Breast epithelium (tissue), 4 donors: ENCODE measurements around the gene AFAP1. TPM values are rescaled to one million over a fixed set of nuclear protein-coding genes. Genes with fewer than 3 reads are reported as not detected.
A peak's percentile ranks its signal among the peaks of the same experiment; 100 is the strongest.

Experiments used
- DNase-seq, 2 donors: peaks; one replicate each; pipeline ENCODE4 v3.0.0-alpha.2; 2019; ENCODE audit warnings: low spot score in 2 of 2
- H3K27ac ChIP-seq, 2 donors: fragments of 200-600 bp; sonication (generic) in 1 of 2; one replicate each; pipeline ENCODE4 v1.5.1; 2016 to 2019; ENCODE audit warnings: mild to moderate bottlenecking in 1 of 2
- H3K27me3 ChIP-seq, 2 donors: fragments of 200-600 bp; sonication (generic) in 1 of 2; one replicate each; pipeline versions ENCODE4 v1.5.1 to v1.6.0; 2017 to 2019; ENCODE audit warnings: control low read depth in 1 of 2, mild to moderate bottlenecking in 1 of 2
- H3K36me3 ChIP-seq: fragments of 200-600 bp; one replicate; pipeline ENCODE4 v1.5.1; 2019
- H3K4me1 ChIP-seq, 2 donors: fragments of 200-600 bp; sonication (generic); one replicate each; pipeline ENCODE4 v1.5.1; 2016 to 2019; ENCODE audit warnings: control low read depth in 1 of 2
- H3K4me3 ChIP-seq, 3 donors: fragments of 200-600 bp; sonication (generic); 1 replicate in 2 of 3; 2 replicates in 1 of 3; pipeline ENCODE4 v1.5.1; 2016 to 2019; ENCODE audit warnings: mild to moderate bottlenecking in 3 of 3, moderate library complexity in 2 of 3
- H3K9me3 ChIP-seq, 2 donors: fragments of 200-600 bp; sonication (generic) in 1 of 2; one replicate each; pipeline ENCODE4 v1.5.1; 2016 to 2019; ENCODE audit warnings: control low read depth in 1 of 2
- POLR2A ChIP-seq: fragments of 450-650 bp; IDR thresholded peaks from one replicate; pipeline ENCODE4 v1.6.1; 2016; ENCODE audit warnings: antibody characterized with exemption, mild to moderate bottlenecking, moderate library complexity
- POLR2AphosphoS5 ChIP-seq, 3 donors: sonication (generic); formaldehyde crosslinking; IDR thresholded peaks; one replicate each; pipeline ENCODE4 v1.6.1; 2017; ENCODE audit warnings: antibody characterized with exemption in 3 of 3
- intact Hi-C: fragments of 100-400 bp; cut with DNase I; formaldehyde crosslinking; loops from one replicate; pipeline ENCODE4 v1.15.1; 2023; ENCODE audit warnings: low total_unique reads
- total RNA-seq, 3 donors: library from RNA; depleted of rRNA; stranded (reverse); fragments of >200 nt; gene quantifications; one replicate each; pipeline ENCODE4 v1.1.0, GENCODE V29; 2016
- TF ChIP-seq, protein P1 (sequence below), 3 donors: fragments of 450-650 bp; IDR thresholded peaks; one replicate each; pipeline ENCODE4 v1.5.1; 2016 to 2017; ENCODE audit warnings: antibody characterized with exemption in 3 of 3, mild to moderate bottlenecking in 3 of 3, moderate library complexity in 3 of 3

AFAP1 gene
- total RNA-seq, 3 donors from 2014 or later, result 14.5 to 21.6 (median 16.6) TPM

DNA sequence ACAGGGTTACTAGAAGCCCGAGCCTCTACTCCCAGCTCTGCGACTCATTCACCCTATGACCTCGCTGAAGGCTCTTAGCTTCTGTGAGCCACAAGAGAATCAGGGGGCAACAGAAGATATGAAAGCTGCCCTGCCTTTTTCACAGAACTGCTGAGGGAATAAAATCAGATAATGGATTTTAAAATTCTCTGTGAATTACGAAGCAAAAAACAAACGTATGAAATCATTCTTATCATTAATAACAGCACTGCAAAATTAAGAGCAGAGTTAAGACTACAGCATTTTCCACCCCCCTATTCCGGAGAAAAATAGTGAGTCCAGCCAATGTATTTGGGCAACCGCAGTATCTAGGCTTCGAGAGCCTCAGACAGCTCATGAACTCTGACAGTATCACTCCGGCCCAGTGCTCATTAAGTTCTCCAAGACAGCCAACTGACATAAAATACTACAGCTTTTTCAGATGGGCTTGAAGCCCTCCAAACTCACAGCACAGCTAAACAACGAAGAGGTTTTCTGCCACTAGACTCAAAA is 33.4 kb downstream of the AFAP1 start:
- peak overlapping the region in 2 of 3 donors; percentile 14 to 41 for H3K4me3 ChIP-seq
- intact Hi-C loops, result no loop called here
- H3K4me1 ChIP-seq, result peaks cover 0 to 20% of the 10 kb centered on the region in 2 donors
- no peaks in the 10 kb centered on the region for H3K36me3 ChIP-seq
- TF ChIP-seq POLR2AphosphoS5 (IDR thresholded peaks at IDR 0.05), result no peak
- no peak for TF ChIP-seq POLR2A
- TF ChIP-seq, protein P1, sequence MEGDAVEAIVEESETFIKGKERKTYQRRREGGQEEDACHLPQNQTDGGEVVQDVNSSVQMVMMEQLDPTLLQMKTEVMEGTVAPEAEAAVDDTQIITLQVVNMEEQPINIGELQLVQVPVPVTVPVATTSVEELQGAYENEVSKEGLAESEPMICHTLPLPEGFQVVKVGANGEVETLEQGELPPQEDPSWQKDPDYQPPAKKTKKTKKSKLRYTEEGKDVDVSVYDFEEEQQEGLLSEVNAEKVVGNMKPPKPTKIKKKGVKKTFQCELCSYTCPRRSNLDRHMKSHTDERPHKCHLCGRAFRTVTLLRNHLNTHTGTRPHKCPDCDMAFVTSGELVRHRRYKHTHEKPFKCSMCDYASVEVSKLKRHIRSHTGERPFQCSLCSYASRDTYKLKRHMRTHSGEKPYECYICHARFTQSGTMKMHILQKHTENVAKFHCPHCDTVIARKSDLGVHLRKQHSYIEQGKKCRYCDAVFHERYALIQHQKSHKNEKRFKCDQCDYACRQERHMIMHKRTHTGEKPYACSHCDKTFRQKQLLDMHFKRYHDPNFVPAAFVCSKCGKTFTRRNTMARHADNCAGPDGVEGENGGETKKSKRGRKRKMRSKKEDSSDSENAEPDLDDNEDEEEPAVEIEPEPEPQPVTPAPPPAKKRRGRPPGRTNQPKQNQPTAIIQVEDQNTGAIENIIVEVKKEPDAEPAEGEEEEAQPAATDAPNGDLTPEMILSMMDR (IDR thresholded peaks at IDR 0.05), result no peak
- H3K27ac ChIP-seq, result peak overlapping the region; percentile 48 to 57
- no peak for DNase-seq
- no peaks in the 10 kb centered on the region for H3K27me3 ChIP-seq
- no peaks in the 10 kb centered on the region for H3K9me3 ChIP-seq

DNA sequence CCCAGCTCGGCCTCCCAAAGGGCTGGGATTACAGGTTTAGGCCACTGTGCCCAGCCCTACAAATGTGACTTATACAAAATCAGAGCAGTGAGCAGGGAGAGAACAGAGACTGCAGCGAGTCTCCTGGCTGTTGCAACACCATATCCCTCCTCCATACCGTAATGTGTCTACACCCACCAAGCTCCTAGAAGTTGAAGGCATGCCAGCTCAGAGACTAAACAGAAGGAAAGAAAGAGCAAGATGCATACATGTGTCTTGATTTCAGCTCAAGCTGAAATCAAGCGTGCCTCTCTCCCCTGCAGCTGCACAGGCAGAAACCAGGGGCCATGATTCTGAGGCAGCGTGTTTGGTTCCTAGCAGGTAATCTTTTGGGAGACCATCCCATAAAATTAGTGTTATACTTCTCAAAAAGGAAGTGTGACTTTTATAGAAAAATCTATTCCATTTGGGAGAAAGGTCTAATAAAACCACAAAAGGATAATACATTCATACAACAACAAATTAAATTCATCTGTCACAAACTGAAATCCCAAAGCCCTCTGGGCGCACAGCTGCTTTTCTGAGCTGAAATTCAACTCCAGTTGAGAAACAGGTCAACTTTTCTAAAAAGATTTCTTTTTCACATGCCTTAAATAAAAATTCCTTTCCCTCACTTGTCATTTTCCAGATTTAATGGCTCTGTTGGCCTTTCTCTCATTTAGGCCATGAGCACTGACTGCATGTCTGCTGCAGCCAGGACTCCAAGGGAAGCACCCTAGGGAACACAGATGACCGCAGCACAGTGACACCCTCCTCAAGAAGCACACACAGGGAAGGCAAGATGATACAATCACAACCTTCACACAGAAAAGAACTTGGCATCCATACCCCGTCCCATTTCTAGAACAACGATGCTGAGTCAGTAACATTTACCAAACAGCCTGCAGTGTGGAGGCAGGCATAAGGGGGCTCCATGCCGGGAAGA is 34.4 kb downstream of the AFAP1 start:
- intact Hi-C loops, result no loop called here
- TF ChIP-seq, protein P1 (IDR thresholded peaks at IDR 0.05), result no peak
- TF ChIP-seq POLR2AphosphoS5 (IDR thresholded peaks at IDR 0.05), result peak in 1 of 3 donors; percentile 60
- H3K4me1 ChIP-seq, result peaks cover 0 to 14% of the 10 kb centered on the region in 2 donors
- no peaks in the 10 kb centered on the region for H3K27me3 ChIP-seq
- no peaks in the 10 kb centered on the region for H3K36me3 ChIP-seq
- no peak for DNase-seq
- H3K9me3 ChIP-seq, result no peaks in the 10 kb centered on the region
- H3K4me3 ChIP-seq, result peak overlapping the region in 2 of 3 donors; percentile 14 to 41
- peak overlapping the region; percentile 48 to 57 for H3K27ac ChIP-seq

DNA sequence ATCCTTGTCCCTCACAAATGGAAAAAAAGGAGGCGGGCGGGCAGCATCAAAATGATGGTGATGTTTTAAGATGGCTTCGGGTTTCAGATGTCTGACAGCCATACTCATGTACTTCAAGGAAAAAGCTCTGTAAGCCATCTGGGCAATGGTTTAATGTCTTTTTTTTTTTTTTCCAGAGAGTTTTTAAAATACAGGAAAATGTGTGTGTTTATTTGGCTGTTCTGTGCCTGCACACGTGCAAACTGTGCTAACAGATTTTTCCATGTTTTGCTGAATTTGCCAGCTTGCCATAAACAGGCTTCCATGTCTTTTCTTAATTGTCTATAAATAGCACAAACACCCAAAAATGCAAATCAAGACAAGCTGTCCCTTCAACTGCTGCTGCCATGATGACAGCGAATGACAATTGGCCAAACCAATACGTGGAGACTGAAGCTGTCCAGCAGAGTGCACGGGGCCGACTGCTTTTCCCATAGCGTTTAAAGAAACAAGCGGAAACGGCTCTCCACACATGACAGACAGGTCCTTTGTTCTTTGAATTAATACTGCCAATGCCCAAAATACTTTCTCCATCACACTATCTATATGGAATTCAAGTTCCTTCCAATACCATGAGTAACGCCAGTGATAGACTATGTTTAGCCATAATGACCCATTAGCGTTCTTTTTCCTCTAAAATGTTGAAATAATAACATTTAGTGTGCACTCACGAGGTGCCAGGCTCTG is 35.7 kb downstream of the AFAP1 start:
- Histone ChIP-seq H3K4me1 (peaks cover 0 to 10% of the 10 kb centered on the region in 2 donors), H3K4me3 (no peak overlapping the region), H3K9me3 (no peaks in the 10 kb centered on the region), H3K27me3 (no peaks in the 10 kb centered on the region), H3K27ac (peak overlapping the region; percentile 48 to 54), H3K36me3 (no peaks in the 10 kb centered on the region)
- DNase-seq, result no peak
- no peak for TF ChIP-seq POLR2A
- TF ChIP-seq, protein P1 (IDR thresholded peaks at IDR 0.05), result no peak
- TF ChIP-seq POLR2AphosphoS5 (IDR thresholded peaks at IDR 0.05), result no peak
- intact Hi-C loops, result no loop called here

DNA sequence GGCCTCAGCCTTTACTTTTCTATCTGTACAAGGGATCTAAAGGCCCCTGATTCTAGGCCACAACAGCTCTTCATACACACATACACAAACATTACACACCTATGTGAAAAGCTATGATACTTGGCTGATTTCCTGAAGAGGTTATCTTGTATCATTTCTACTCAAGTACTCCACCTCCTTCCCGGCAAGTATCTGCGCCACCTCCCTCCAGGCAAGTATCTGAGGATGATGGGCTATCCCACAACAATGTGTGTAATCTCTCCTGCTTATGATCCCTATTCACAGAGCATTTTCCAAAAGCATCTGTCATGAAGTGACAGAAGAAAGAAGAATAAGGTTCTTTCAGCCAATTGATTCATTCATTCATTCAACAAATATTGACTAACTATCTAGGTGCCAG is 36.8 kb downstream of the AFAP1 start:
- no peak overlapping the region for H3K4me3 ChIP-seq
- no peaks in the 10 kb centered on the region for H3K9me3 ChIP-seq
- TF ChIP-seq POLR2A, result no peak
- no peak for TF ChIP-seq POLR2AphosphoS5 (IDR thresholded peaks at IDR 0.05)
- TF ChIP-seq, protein P1 (IDR thresholded peaks at IDR 0.05), result no peak
- H3K4me1 ChIP-seq, result peaks cover 0 to 10% of the 10 kb centered on the region in 2 donors
- no peaks in the 10 kb centered on the region for H3K27me3 ChIP-seq
- DNase-seq, result no peak
- peak overlapping the region; percentile 3 to 15 for H3K27ac ChIP-seq
- no peaks in the 10 kb centered on the region for H3K36me3 ChIP-seq
- intact Hi-C loops, result no loop called here
